Measurements from ENCODE around the gene RBM17.
"Not testable (repeated sequence)": the region's sequence is repeated elsewhere in the genome, so short reads cannot be mapped to it uniquely, and the experiment has no call there.

The RBM17 gene

GRCh38 chr10:6109444-6109775 is 20.6 kb downstream of the RBM17 start:
- DNase-seq (ENCODE audit: low read depth in 2 of 3, low spot score in 2 of 3), result no peak

- no peak for DNase-seq (ENCODE audit: low read depth in 2 of 3, low spot score in 2 of 3)
Measured at GRCh38 chr10:6110136-6110535, 21.3 kb downstream of the RBM17 start.

GRCh38 chr10:6112893-6113292 is 24.1 kb downstream of the RBM17 start:
- DNase-seq (ENCODE audit: low read depth in 2 of 3, low spot score in 2 of 3), result no peak

GRCh38 chr10:6114299-6114698 is 25.5 kb downstream of the RBM17 start:
- DNase-seq (ENCODE audit: low read depth in 2 of 3, low spot score in 2 of 3), result no peak

GRCh38 chr10:6114805-6115341 is 26.0 kb downstream of the RBM17 start:
- DNase-seq (ENCODE audit: low read depth in 2 of 3, low spot score in 2 of 3), result no peak

GRCh38 chr10:6115411-6115810 is 26.6 kb downstream of the RBM17 start:
- no peak for DNase-seq (ENCODE audit: low read depth in 2 of 3, low spot score in 2 of 3)

GRCh38 chr10:6115824-6116350 is 27.1 kb downstream of the RBM17 start:
- DNase-seq (ENCODE audit: low read depth in 2 of 3, low spot score in 2 of 3), result no peak

- DNase-seq (ENCODE audit: low read depth in 2 of 3, low spot score in 2 of 3), result no peak
Measured at GRCh38 chr10:6116806-6117205, 28.0 kb downstream of the RBM17 start.

GRCh38 chr10:6117711-6118110 is 28.9 kb downstream of the RBM17 start:
- no peak for DNase-seq (ENCODE audit: low read depth in 2 of 3, low spot score in 2 of 3)

GRCh38 chr10:6119423-6119822 is 30.6 kb downstream of the RBM17 start:
- no peak for DNase-seq (ENCODE audit: low read depth in 2 of 3, low spot score in 2 of 3)

GRCh38 chr10:6119962-6120361 is 31.1 kb downstream of the RBM17 start:
- no peak for DNase-seq (ENCODE audit: low read depth in 2 of 3, low spot score in 2 of 3)

- DNase-seq (ENCODE audit: low read depth in 2 of 3, low spot score in 2 of 3), result no peak
Measured at GRCh38 chr10:6120691-6121090, 31.9 kb downstream of the RBM17 start.

GRCh38 chr10:6121146-6121545 is 32.3 kb downstream of the RBM17 start:
- no peak for DNase-seq (ENCODE audit: low read depth in 2 of 3, low spot score in 2 of 3)

- DNase-seq (ENCODE audit: low read depth in 2 of 3, low spot score in 2 of 3), result no peak
Measured at GRCh38 chr10:6123532-6123931, 34.7 kb downstream of the RBM17 start.

GRCh38 chr10:6124666-6125065 is 35.8 kb downstream of the RBM17 start:
- DNase-seq (ENCODE audit: low read depth in 2 of 3, low spot score in 2 of 3), result no peak

GRCh38 chr10:6127461-6127860 is 38.6 kb downstream of the RBM17 start:
- not testable (repeated sequence) for DNase-seq (ENCODE audit: low read depth in 2 of 3, low spot score in 2 of 3)

GRCh38 chr10:6128087-6128486 is 39.3 kb downstream of the RBM17 start:
- no peak for DNase-seq (ENCODE audit: low read depth in 2 of 3, low spot score in 2 of 3)

- DNase-seq (ENCODE audit: low read depth in 2 of 3, low spot score in 2 of 3), result no peak
Measured at GRCh38 chr10:6128591-6129251, 39.9 kb downstream of the RBM17 start.

- no peak for DNase-seq (ENCODE audit: low read depth in 2 of 3, low spot score in 2 of 3)
Measured at GRCh38 chr10:6130848-6131470, 42.1 kb downstream of the RBM17 start.

- DNase-seq (ENCODE audit: low read depth in 2 of 3, low spot score in 2 of 3), result no peak
Measured at GRCh38 chr10:6133331-6134098, 44.7 kb downstream of the RBM17 start.

GRCh38 chr10:6134099-6134823 is 45.4 kb downstream of the RBM17 start:
- DNase-seq (ENCODE audit: low read depth in 2 of 3, low spot score in 2 of 3), result no peak

Data from activated CD8-positive, alpha-beta memory T cell treated with anti-CD3 and anti-CD28 coated beads for 48 hours (primary cell).